Right lobe of liver (tissue), 4 donors: ENCODE data around the gene RPL13A.

Source experiments
- CTCF ChIP-seq, 4 donors: fragments of 200-600 bp in 3 of 4; fragments of 450-650 bp in 1 of 4; IDR thresholded peaks; one replicate each; pipeline versions ENCODE4 v1.5.1 to v1.8.0; 2016 to 2022; ENCODE audit warnings: antibody characterized with exemption in 4 of 4, mild to moderate bottlenecking in 2 of 4
- POLR2A ChIP-seq: fragments of 450-650 bp; IDR thresholded peaks from one replicate; pipeline ENCODE4 v1.6.1; 2017; ENCODE audit warnings: antibody characterized with exemption, mild to moderate bottlenecking
- donor health status: DM: no; HTN: no; CAD: no.
- donor health status: DM: no; HTN: no; CAD: no.
- donor health status: DM: no; HTN: yes; CAD: no.

GRCh38 chr19:49445997-49446396, 41.4 kb upstream of the RPL13A start:
- TF ChIP-seq CTCF (IDR thresholded peaks at IDR 0.05) (no peak), POLR2A (no peak)
